Endothelial cell of umbilical vein (primary cell): ENCODE measurements around the gene XAF1. TPM values are rescaled to one million over a fixed set of nuclear protein-coding genes. Genes with fewer than 3 reads are reported as not detected.

Experiments
- BruUV-seq: library from RNA; stranded (reverse); fragments of 400-500 nt; replicated peaks from 2 replicates; lab custom pipeline; 2021; lab: Mats Ljungman, UMichigan
- CTCF ChIA-PET: fragments of 300-600, 350-600 bp; sonication (Branson Sonifier 250); formaldehyde crosslinking; loops from one replicate; lab custom pipeline; 2021; ENCODE audit warnings: antibody characterized with exemption, inconsistent platforms; lab: Charles Lee
- POLR2A ChIA-PET: fragments of 300-600, 350-600 bp; sonication (Branson Sonifier 250); formaldehyde crosslinking; loops from one replicate; lab custom pipeline; 2021; ENCODE audit warnings: antibody characterized with exemption, inconsistent platforms; lab: Charles Lee
- DNase-seq: peaks from one replicate; pipeline ENCODE4 v3.0.0-alpha.2; 2011; ENCODE audit warnings: low read depth, low spot score
- FAIRE-seq: peaks from 2 replicates; lab custom pipeline; 2011; peaks lifted over from hg19 to GRCh38; lab: Jason Lieb, UNC
- H2AFZ ChIP-seq: 2 replicates; pipeline ENCODE4 v1.6.0; 2012; ENCODE audit warnings: low read depth, low read length, control low read depth, inconsistent platforms
- H3K27ac ChIP-seq: 2 replicates; pipeline ENCODE4 v1.5.1; 2011; ENCODE audit warnings: low read depth, mild to moderate bottlenecking, control low read depth, low read length, moderate library complexity; ENCODE audit not compliant: insufficient read depth
- H3K27me3 ChIP-seq, 2 experiments: 2 replicates each; pipeline versions ENCODE4 v1.6.0 to v1.6.1; 2011; ENCODE audit warnings: low read length in 2 of 2, mixed read lengths in 1 of 2; ENCODE audit not compliant: control insufficient read depth in 2 of 2, insufficient read depth in 2 of 2
- H3K36me3 ChIP-seq, 2 experiments: 2 replicates in 1 of 2; 3 replicates in 1 of 2; pipeline ENCODE4 v1.5.1; 2011; ENCODE audit warnings: low read length in 2 of 2, mild to moderate bottlenecking in 1 of 2, moderate library complexity in 1 of 2; ENCODE audit not compliant: control insufficient read depth in 2 of 2, insufficient read depth in 2 of 2; ENCODE audit errors: extremely low read depth in 1 of 2
- H3K4me1 ChIP-seq: 3 replicates; pipeline ENCODE4 v1.5.1; 2011; ENCODE audit warnings: mild to moderate bottlenecking, low read length; ENCODE audit not compliant: control insufficient read depth, insufficient read depth; ENCODE audit errors: extremely low read depth
- H3K4me2 ChIP-seq: 2 replicates; pipeline ENCODE4 v1.6.1; 2011; ENCODE audit warnings: low read length, control low read depth, mixed read lengths; ENCODE audit not compliant: insufficient read depth
- H3K4me3 ChIP-seq, 3 experiments: fragments of 200-600 bp in 1 of 3; sonication (generic), shearing (Covaris generic) in 1 of 3; replicated peaks in 1 of 3; 2 replicates each; pipeline ENCODE4 v1.5.1; 2011 to 2016; ENCODE audit warnings: control low read depth in 3 of 3, low read length in 3 of 3, mild to moderate bottlenecking in 2 of 3, inconsistent platforms in 1 of 3, low read depth in 1 of 3, moderate library complexity in 1 of 3; ENCODE audit not compliant: insufficient read depth in 1 of 3
- H3K79me2 ChIP-seq: 2 replicates; pipeline ENCODE4 v1.6.0; 2012; ENCODE audit warnings: low read length, inconsistent platforms; ENCODE audit not compliant: control insufficient read depth, insufficient read depth
- H3K9ac ChIP-seq: replicated peaks from 2 replicates; pipeline ENCODE3; 2011; ENCODE audit warnings: low read length, control low read depth; ENCODE audit not compliant: insufficient read depth; ENCODE audit errors: extremely low read depth
- H3K9me1 ChIP-seq: replicated peaks from 3 replicates; pipeline ENCODE4 v1.6.0; 2011; ENCODE audit warnings: mild to moderate bottlenecking, low read length; ENCODE audit not compliant: control insufficient read depth, insufficient read depth; ENCODE audit errors: extremely low read depth
- H3K9me3 ChIP-seq: replicated peaks from 2 replicates; pipeline ENCODE4 v1.5.1; 2012; ENCODE audit warnings: low read length, inconsistent platforms; ENCODE audit not compliant: control insufficient read depth, insufficient read depth
- H4K20me1 ChIP-seq: replicated peaks from 2 replicates; pipeline ENCODE3; 2011; ENCODE audit warnings: mild to moderate bottlenecking, low read length; ENCODE audit not compliant: control insufficient read depth, insufficient read depth; ENCODE audit errors: extremely low read depth
- CTCF ChIP-seq, 2 donors: IDR thresholded peaks; 1 replicate in 1 of 2; 2 replicates in 1 of 2; pipeline ENCODE4 v1.5.1; 2011; ENCODE audit warnings: low read length in 2 of 2, mild to moderate bottlenecking in 2 of 2, moderate library complexity in 2 of 2, control low read depth in 1 of 2, inconsistent platforms in 1 of 2, low read depth in 1 of 2; ENCODE audit not compliant: insufficient read depth in 1 of 2; ENCODE audit errors: extremely low read depth in 1 of 2
- EZH2 ChIP-seq: IDR thresholded peaks from 2 replicates; pipeline ENCODE4 v1.6.1; 2012; ENCODE audit warnings: borderline replicate concordance, low read depth, mild to moderate bottlenecking, moderate library complexity, low read length, inconsistent platforms; ENCODE audit not compliant: severe bottlenecking
- FOS ChIP-seq: IDR thresholded peaks from 2 replicates; pipeline ENCODE4 v1.6.1; 2011; ENCODE audit warnings: mild to moderate bottlenecking, low read length, moderate library complexity, borderline replicate concordance; ENCODE audit not compliant: insufficient read depth
- GATA2 ChIP-seq: IDR thresholded peaks from 2 replicates; pipeline ENCODE4 v1.7.0; 2011; ENCODE audit warnings: low read depth, mild to moderate bottlenecking, moderate library complexity, mixed read lengths, low read length; ENCODE audit not compliant: insufficient read length, insufficient read depth
- JUN ChIP-seq: IDR thresholded peaks from 2 replicates; pipeline ENCODE4 v1.6.1; 2011; ENCODE audit warnings: borderline replicate concordance, low read depth; ENCODE audit not compliant: insufficient read length, insufficient read depth
- MAX ChIP-seq: IDR thresholded peaks from 2 replicates; pipeline ENCODE4 v1.6.1; 2011; ENCODE audit not compliant: insufficient read depth, insufficient read length
- POLR2A ChIP-seq: IDR thresholded peaks from 2 replicates; pipeline ENCODE4 v1.6.1; 2012; ENCODE audit warnings: low read depth, mild to moderate bottlenecking, control low read depth, low read length
- POLR2AphosphoS5 ChIP-seq: IDR thresholded peaks from 2 replicates; pipeline ENCODE4 v1.6.1; 2012; ENCODE audit warnings: low read depth, mild to moderate bottlenecking, control low read depth, low read length, moderate library complexity; ENCODE audit not compliant: insufficient read depth
- dilution Hi-C: fragments of 300-500 bp; cut with MboI; formaldehyde crosslinking; loops from one replicate; pipeline ENCODE4 v1.15.0; 2019; ENCODE audit warnings: low sequenced_read_pairs; ENCODE audit not compliant: extremely low pct_ligation_motif_present
- intact Hi-C: fragments of 100-400 bp; cut with micrococcal nuclease; formaldehyde crosslinking; loops from one replicate; pipeline ENCODE4 v1.10.0; 2022
- polyA plus RNA-seq, 4 experiments: library from polyadenylated mRNA; depleted of rRNA in 3 of 4; stranded (reverse) in 3 of 4; unstranded in 1 of 4; fragments of >200 nt; gene quantifications; 2 replicates each; pipeline versions ENCODE4 v1.2.1 to v1.2.3, GENCODE V29; 2011 to 2012; ENCODE audit warnings: missing spikeins in 1 of 4
- total RNA-seq: library from RNA; stranded (reverse); gene quantifications from 2 replicates; pipeline ENCODE4 v1.2.3, GENCODE V29; 2021

XAF1 gene
- total and polyA plus RNA-seq, 2 donors (not counting 3 experiments of a cell fraction or from before 2014, with no cell fraction given) = 6.3 to 21.5 TPM

- ChIA-PET POLR2A (no interaction called here), CTCF (interaction anchor here (0.9 to 1.5 kb wide), 3 partner anchors 8 to 41 kb away, joined by 3 to 5 read pairs (median 3); no protein-coding TSS in a partner anchor)
- H3K4me2 ChIP-seq = no peak overlapping the region
- H3K4me1 ChIP-seq = no peaks in the 10 kb centered on the region
- H3K27me3 ChIP-seq = peaks cover 4 to 9% of the 10 kb centered on the region in 2 experiments
- no peaks in the 10 kb centered on the region for H3K79me2 ChIP-seq
- TF ChIP-seq GATA2 (no peak), MAX (no peak), EZH2 (no peak), POLR2A (no peak), FOS (no peak), JUN (no peak), CTCF (IDR thresholded peaks at IDR 0.05; ENCODE audit: extremely low read depth in 1 of 2, insufficient read depth in 1 of 2, low read depth in 1 of 2, low read length in 2 of 2) (no peak), POLR2AphosphoS5 (no peak)
- H3K4me3 ChIP-seq = no peak overlapping the region
- dilution Hi-C loops = no loop called here
- H3K9ac ChIP-seq = no peak overlapping the region
- no peak for FAIRE-seq
- no peaks in the 10 kb centered on the region for H4K20me1 ChIP-seq
- H3K36me3 ChIP-seq = no peaks in the 10 kb centered on the region
- no peaks in the 10 kb centered on the region for H3K9me1 ChIP-seq
- H3K9me3 ChIP-seq = no peaks in the 10 kb centered on the region
- DNase-seq = no peak
- BruUV-seq = no TSS peak
- H2AFZ ChIP-seq = no peak overlapping the region
- no peak overlapping the region for H3K27ac ChIP-seq
- intact Hi-C loops = no loop called here
Observed at GRCh38 chr17:6706996-6707395, 48.9 kb upstream of the XAF1 start.
